ENCODE results near the gene BSCL2.

Gene BSCL2

DNA sequence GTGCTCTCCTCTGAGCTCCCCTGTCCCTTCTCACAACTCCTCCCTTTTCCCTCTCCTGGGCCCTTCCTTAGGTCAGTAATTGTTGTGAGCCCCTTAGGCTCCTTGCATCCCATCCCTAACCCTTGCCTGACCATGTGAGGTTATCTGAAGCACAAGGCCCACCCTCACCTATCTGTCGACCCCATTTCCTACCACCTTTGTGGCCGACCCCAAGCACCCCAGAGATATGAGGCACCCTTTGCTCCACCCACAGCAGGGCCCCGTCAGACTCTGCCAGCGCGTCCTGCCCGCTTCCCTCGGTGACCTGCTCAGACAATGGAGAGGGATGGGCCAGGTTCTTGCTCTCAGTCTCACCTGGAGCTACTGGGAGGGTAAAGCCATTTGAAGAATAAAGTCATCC is 1.6 kb upstream of the BSCL2 start:
- H3K79me2 ChIP-seq (ENCODE audit: low read length), result peaks cover 15% of the 10 kb centered on the region
- H3K4me2 ChIP-seq (ENCODE audit: low read length), result peak overlapping the region; percentile 89
- H3K27ac ChIP-seq (ENCODE audit: low read length), result peak overlapping the region; percentile 84
- peak overlapping the region; percentile 81 for H3K4me3 ChIP-seq (ENCODE audit: low read length)
- no peaks in the 10 kb centered on the region for H3K9me3 ChIP-seq (ENCODE audit: insufficient read depth, low read length)
- TF ChIP-seq CTCF (IDR thresholded peaks at IDR 0.05; ENCODE audit: low read depth, low read length), result no peak
- peak overlapping the region; percentile 52; the same call in 1 of the 2 replicates for H2AFZ ChIP-seq (ENCODE audit: low read depth, low read length)
- peak overlapping the region; percentile 80 for H3K9ac ChIP-seq (ENCODE audit: low read length)
- H3K4me1 ChIP-seq (ENCODE audit: low read length), result peaks cover 28% of the 10 kb centered on the region
- H4K20me1 ChIP-seq (ENCODE audit: insufficient read depth, low read length), result no peaks in the 10 kb centered on the region
- H3K36me3 ChIP-seq (replicated peaks; ENCODE audit: low read depth, low read length), result peaks cover 61% of the 10 kb centered on the region
- no peaks in the 10 kb centered on the region for H3K27me3 ChIP-seq (ENCODE audit: low read depth, low read length)

DNA sequence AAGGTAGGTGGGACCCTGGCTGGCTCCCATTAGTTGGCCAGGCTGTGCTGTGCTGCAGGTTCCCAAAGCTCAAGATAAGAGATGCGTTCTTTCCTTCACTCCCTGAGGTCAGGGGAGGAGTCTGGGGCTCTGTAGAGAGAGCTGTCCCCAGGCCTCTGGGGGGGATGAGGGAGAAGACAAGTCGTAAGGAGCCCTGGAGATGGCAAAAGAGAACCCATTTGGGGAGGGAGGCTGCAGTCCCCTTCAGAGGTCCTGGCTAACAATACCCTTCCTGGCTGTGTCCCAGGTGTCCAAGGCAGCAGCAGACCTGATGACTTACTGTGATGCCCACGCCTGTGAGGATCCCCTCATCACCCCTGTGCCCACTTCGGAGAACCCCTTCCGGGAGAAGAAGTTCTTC is 1.2 kb upstream of the BSCL2 start:
- peaks cover 57% of the 10 kb centered on the region for H3K36me3 ChIP-seq (replicated peaks; ENCODE audit: low read depth, low read length)

DNA sequence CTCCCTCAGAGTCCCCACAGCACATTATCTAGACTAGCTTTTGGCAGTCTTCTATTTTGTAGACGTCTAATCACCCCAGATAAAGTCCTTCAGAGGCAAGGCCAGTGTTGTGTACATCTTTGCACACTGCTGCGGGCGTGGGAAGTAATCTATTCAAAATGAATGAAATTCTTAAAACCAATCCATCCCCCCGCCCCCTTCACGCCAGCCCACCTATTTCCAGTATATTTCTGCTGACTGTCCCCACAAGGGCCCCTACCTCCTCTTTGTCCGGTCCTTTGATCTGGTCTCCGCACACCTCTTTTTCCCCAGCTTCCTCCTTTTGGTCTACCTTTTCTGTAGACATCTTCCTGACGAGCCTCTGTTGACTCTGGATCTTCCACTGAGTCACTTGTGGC is 375 bp downstream of the BSCL2 start:
- Histone ChIP-seq H3K9ac (ENCODE audit: low read length) (no peak overlapping the region), H3K36me3 (replicated peaks; ENCODE audit: low read depth, low read length) (peaks cover 51% of the 10 kb centered on the region), H3K4me1 (ENCODE audit: low read length) (peaks cover 37% of the 10 kb centered on the region), H3K9me3 (ENCODE audit: insufficient read depth, low read length) (no peaks in the 10 kb centered on the region), H3K27me3 (ENCODE audit: low read depth, low read length) (no peaks in the 10 kb centered on the region), H2AFZ (ENCODE audit: low read depth, low read length) (no peak overlapping the region), H3K79me2 (ENCODE audit: low read length) (peaks cover 10% of the 10 kb centered on the region), H4K20me1 (ENCODE audit: insufficient read depth, low read length) (no peaks in the 10 kb centered on the region), H3K27ac (ENCODE audit: low read length) (no peak overlapping the region), H3K4me2 (ENCODE audit: low read length) (peak overlapping the region; percentile 67), H3K4me3 (ENCODE audit: low read length) (no peak overlapping the region)
- no peak for TF ChIP-seq EZH2phosphoT487 (IDR thresholded peaks at IDR 0.05; ENCODE audit: low read depth)
- TF ChIP-seq CTCF (IDR thresholded peaks at IDR 0.05; ENCODE audit: low read depth, low read length), result no peak

More for the DNA sequence above, 1.2 kb upstream of the BSCL2 start:
- Histone ChIP-seq H3K9me3 (ENCODE audit: insufficient read depth, low read length) (no peaks in the 10 kb centered on the region), H3K4me3 (ENCODE audit: low read length) (peak overlapping the region; percentile 81), H3K27ac (ENCODE audit: low read length) (peak overlapping the region; percentile 84), H2AFZ (ENCODE audit: low read depth, low read length) (no peak overlapping the region), H3K79me2 (ENCODE audit: low read length) (peaks cover 12% of the 10 kb centered on the region), H3K4me1 (ENCODE audit: low read length) (peaks cover 28% of the 10 kb centered on the region), H3K27me3 (ENCODE audit: low read depth, low read length) (no peaks in the 10 kb centered on the region), H3K4me2 (ENCODE audit: low read length) (peak overlapping the region; percentile 89), H4K20me1 (ENCODE audit: insufficient read depth, low read length) (no peaks in the 10 kb centered on the region), H3K9ac (ENCODE audit: low read length) (peak overlapping the region; percentile 80; the same call in 1 of the 2 replicates)
- no peak for TF ChIP-seq CTCF (IDR thresholded peaks at IDR 0.05; ENCODE audit: low read depth, low read length)
- no peak for TF ChIP-seq EZH2phosphoT487 (IDR thresholded peaks at IDR 0.05; ENCODE audit: low read depth)

DNA sequence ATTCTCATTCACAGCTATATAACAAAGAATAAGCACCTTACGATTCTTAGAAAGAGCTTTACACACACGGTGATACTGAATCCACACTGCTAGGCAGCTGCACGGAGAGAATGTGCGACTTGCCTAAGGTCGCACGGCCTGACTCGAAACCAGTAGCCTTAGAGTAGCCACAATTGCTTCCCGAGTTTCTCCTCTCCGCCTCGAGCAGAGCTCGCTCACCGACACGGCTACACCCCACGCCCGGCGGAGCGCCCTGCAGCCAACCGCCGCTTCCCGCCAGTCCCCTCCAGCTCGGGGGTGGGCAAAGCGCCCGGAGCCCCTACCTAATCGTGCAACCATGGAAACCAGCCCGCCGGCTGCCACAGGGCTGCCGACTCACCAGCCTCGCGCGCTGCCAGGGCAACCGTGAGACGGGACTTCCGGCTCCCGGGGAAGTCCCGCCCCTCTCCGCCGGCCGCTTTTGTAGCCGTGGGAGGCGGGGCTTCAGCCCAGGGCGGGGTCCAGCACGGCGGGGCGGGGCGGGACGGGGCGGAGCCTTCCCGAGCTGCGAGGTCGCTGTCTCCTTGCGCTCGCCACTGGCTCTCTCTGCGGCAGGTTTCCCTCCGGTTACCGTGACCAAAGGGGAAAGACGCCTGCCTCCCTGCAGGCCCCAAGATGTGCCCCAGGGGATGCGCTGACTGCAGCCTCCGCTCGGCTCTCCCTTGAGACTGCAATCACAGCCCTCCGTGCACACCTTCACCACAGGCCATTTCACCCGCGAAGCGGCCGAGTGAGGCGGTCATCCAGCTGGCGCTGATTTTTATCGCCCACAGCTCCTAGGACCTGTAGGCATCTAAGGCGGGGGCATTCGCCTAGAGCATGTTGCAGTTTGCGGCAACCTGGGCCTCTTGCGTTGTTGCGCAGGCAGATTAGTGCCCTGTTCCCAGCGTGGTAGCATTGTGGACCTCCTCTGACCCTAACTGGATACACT is 1.1 kb downstream of the BSCL2 start:
- peak overlapping the region; percentile 76 for H3K9ac ChIP-seq (ENCODE audit: low read length)
- H3K9me3 ChIP-seq (ENCODE audit: insufficient read depth, low read length), result no peaks in the 10 kb centered on the region
- 0 out of 2 replicates have a peak overlapping the region, but pooled peaks have one; percentile 17 for H2AFZ ChIP-seq (ENCODE audit: low read depth, low read length)
- no peaks in the 10 kb centered on the region for H3K27me3 ChIP-seq (ENCODE audit: low read depth, low read length)
- H3K4me1 ChIP-seq (ENCODE audit: low read length), result peaks cover 38% of the 10 kb centered on the region
- H3K4me3 ChIP-seq (ENCODE audit: low read length), result peak overlapping the region; percentile 84
- H3K4me2 ChIP-seq (ENCODE audit: low read length), result peak overlapping the region; percentile 99
- H3K79me2 ChIP-seq (ENCODE audit: low read length), result peaks cover 10% of the 10 kb centered on the region
- H4K20me1 ChIP-seq (ENCODE audit: insufficient read depth, low read length), result no peaks in the 10 kb centered on the region
- peaks cover 52% of the 10 kb centered on the region for H3K36me3 ChIP-seq (replicated peaks; ENCODE audit: low read depth, low read length)
- H3K27ac ChIP-seq (ENCODE audit: low read length), result peak overlapping the region; percentile 40
- no peak for TF ChIP-seq CTCF (IDR thresholded peaks at IDR 0.05; ENCODE audit: low read depth, low read length)
